ENCODE results near the gene DMPK. TPM values are rescaled to one million over a fixed set of nuclear protein-coding genes. Genes with fewer than 3 reads are reported as not detected.

DMPK gene
- total and polyA plus RNA-seq, 2 of the 4 experiments (the other 2 are of a cell fraction) = 7.9 to 50.7 TPM

DNA sequence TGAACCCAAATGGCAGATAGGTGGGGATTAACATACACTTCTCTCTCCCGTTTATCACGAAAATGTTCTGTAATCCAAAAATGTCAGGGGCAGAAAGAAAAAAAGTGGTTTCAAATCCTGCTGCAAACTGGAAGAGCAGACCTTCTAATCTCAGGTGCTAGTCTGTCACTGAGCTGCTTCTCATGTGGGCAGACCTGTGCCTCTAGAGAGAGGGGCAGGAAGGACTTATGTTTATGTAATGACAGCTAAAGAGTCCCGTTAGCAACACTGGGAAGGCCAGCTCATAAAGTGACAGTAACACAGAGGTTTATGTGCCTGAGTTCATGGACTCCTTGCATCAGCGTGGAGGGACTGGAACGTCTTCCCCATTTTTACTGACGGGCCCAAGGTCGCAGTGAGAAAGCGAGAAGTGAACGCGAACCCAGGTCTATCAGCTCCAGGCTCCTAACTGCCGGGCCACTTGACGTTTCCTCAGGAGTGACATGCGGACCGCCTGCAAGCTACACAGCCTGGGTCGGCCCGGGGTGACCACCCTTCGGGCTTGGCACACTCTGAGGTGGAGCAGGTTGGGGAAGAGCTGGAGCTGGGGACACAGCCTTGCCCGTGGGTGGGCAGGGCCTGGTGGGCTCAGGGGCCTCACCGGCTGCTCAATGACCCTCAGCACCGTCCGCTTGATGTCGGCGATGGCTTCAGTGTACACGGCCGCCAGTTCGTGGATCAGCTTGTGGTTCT is 42.4 kb upstream of the DMPK start:
- H2BK120ac ChIP-seq (ENCODE audit: low read depth, low read length) = no peak overlapping the region

More for the DNA sequence above, 42.4 kb upstream of the DMPK start:
- Histone ChIP-seq H4K5ac (ENCODE audit: low read depth, low read length) (no peak overlapping the region), H3K9ac (ENCODE audit: low read depth, low read length) (no peak overlapping the region), H2AFZ (replicated peaks; ENCODE audit: low read length, poor library complexity) (no peak overlapping the region), H4K8ac (ENCODE audit: low read depth in 2 of 2, low read length in 2 of 2) (no peak overlapping the region), H3K4me3 (ENCODE audit: insufficient read depth, low read depth, low read length) (no peak overlapping the region), H3K36me3 (ENCODE audit: control insufficient read depth, insufficient read depth, low read length) (peaks cover 88% of the 10 kb centered on the region), H3K9me1 (ENCODE audit: insufficient read depth, low read length) (no peaks in the 10 kb centered on the region), H3K14ac (replicated peaks; ENCODE audit: low read depth, low read length) (no peak overlapping the region), H3K79me1 (ENCODE audit: low read depth in 1 of 2, low read length in 2 of 2) (no peaks in the 10 kb centered on the region; a peak in 1 of 4 replicates), H2BK5ac (ENCODE audit: low read depth, low read length, poor library complexity, severe bottlenecking) (no peak overlapping the region), H3K27me3 (ENCODE audit: control insufficient read depth, insufficient read depth, low read length) (no peaks in the 10 kb centered on the region), H3K4me2 (ENCODE audit: low read depth, low read length) (no peak overlapping the region), H2BK15ac (ENCODE audit: low read depth, low read length) (no peak overlapping the region), H3K4ac (ENCODE audit: low read depth, low read length) (no peak overlapping the region), H3K18ac (ENCODE audit: low read depth, low read length) (no peak overlapping the region), H3K4me1 (ENCODE audit: control insufficient read depth, insufficient read depth, low read length) (no peaks in the 10 kb centered on the region), H4K20me1 (ENCODE audit: insufficient read depth, low read length) (peaks cover 7% of the 10 kb centered on the region; the same call in 1 of the 2 replicates), H2AK9ac (replicated peaks; ENCODE audit: low read depth, low read length, poor library complexity) (no peak overlapping the region), H2BK20ac (ENCODE audit: low read depth, low read length) (no peak overlapping the region), H3K9me3 (ENCODE audit: control insufficient read depth, insufficient read depth, low read length) (no peaks in the 10 kb centered on the region), H4K91ac (ENCODE audit: insufficient read depth, low read depth, low read length) (no peak overlapping the region), H2AK5ac (ENCODE audit: low read depth, low read length) (no peak overlapping the region), H3K56ac (ENCODE audit: extremely low read depth, insufficient read depth, low read length) (no peak overlapping the region), H3K27ac (ENCODE audit: insufficient read depth, low read length) (no peak overlapping the region), H3K23ac (ENCODE audit: low read depth, low read length) (no peak overlapping the region)
- 92% methylated on average over 17 of the region's 26 CpGs; no CpG with 5 or more reads in 1 of the 2 experiments for WGBS, 2 experiments (ENCODE audit: extremely low coverage in 2 of 2, insufficient read length in 1 of 2)
- DNase-seq (no peak), ATAC-seq (ENCODE audit: low read depth) (no peak)
- CTCF ChIA-PET = no interaction called here
- BruUV-seq (replicated peaks) = no TSS peak
- intact Hi-C loops (cut with micrococcal nuclease) (no loop called here), in situ Hi-C loops (cut with MboI; ENCODE audit: low sequenced_read_pairs) (no loop called here), dilution Hi-C loops (cut with HindIII; ENCODE audit: low sequenced_read_pairs, unreplicated experiment) (no loop called here)
- POLR2A ChIA-PET (ENCODE audit: unreplicated experiment) = no interaction called here
- no peak for TF ChIP-seq POLR2A (IDR thresholded peaks at IDR 0.05; ENCODE audit: low read depth, low read length)
- TF ChIP-seq, protein P1, sequence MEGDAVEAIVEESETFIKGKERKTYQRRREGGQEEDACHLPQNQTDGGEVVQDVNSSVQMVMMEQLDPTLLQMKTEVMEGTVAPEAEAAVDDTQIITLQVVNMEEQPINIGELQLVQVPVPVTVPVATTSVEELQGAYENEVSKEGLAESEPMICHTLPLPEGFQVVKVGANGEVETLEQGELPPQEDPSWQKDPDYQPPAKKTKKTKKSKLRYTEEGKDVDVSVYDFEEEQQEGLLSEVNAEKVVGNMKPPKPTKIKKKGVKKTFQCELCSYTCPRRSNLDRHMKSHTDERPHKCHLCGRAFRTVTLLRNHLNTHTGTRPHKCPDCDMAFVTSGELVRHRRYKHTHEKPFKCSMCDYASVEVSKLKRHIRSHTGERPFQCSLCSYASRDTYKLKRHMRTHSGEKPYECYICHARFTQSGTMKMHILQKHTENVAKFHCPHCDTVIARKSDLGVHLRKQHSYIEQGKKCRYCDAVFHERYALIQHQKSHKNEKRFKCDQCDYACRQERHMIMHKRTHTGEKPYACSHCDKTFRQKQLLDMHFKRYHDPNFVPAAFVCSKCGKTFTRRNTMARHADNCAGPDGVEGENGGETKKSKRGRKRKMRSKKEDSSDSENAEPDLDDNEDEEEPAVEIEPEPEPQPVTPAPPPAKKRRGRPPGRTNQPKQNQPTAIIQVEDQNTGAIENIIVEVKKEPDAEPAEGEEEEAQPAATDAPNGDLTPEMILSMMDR (conservative IDR thresholded peaks at IDR 0.05; ENCODE audit: low read depth, low read length) = no peak
- no peak for TF ChIP-seq FOS (IDR thresholded peaks at IDR 0.05; ENCODE audit: low read depth, low read length)
- no peak for TF ChIP-seq RCOR1 (IDR thresholded peaks at IDR 0.05; ENCODE audit: insufficient replicate concordance, low read length)
- TF ChIP-seq, protein P2, sequence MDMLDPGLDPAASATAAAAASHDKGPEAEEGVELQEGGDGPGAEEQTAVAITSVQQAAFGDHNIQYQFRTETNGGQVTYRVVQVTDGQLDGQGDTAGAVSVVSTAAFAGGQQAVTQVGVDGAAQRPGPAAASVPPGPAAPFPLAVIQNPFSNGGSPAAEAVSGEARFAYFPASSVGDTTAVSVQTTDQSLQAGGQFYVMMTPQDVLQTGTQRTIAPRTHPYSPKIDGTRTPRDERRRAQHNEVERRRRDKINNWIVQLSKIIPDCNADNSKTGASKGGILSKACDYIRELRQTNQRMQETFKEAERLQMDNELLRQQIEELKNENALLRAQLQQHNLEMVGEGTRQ (IDR thresholded peaks at IDR 0.05; ENCODE audit: low read depth, low read length) = no peak
- no peak for TF ChIP-seq BHLHE40 (IDR thresholded peaks at IDR 0.05; ENCODE audit: low read depth, low read length)
- no peak for TF ChIP-seq RAD21 (IDR thresholded peaks at IDR 0.05; ENCODE audit: low read length)
- TF ChIP-seq, protein P3, sequence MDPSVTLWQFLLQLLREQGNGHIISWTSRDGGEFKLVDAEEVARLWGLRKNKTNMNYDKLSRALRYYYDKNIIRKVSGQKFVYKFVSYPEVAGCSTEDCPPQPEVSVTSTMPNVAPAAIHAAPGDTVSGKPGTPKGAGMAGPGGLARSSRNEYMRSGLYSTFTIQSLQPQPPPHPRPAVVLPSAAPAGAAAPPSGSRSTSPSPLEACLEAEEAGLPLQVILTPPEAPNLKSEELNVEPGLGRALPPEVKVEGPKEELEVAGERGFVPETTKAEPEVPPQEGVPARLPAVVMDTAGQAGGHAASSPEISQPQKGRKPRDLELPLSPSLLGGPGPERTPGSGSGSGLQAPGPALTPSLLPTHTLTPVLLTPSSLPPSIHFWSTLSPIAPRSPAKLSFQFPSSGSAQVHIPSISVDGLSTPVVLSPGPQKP (IDR thresholded peaks at IDR 0.05; ENCODE audit: borderline replicate concordance, low read depth, low read length) = no peak
- no peak for TF ChIP-seq SMC3 (IDR thresholded peaks at IDR 0.05; ENCODE audit: low read depth, low read length)
- TF ChIP-seq MAFK (IDR thresholded peaks at IDR 0.05; ENCODE audit: low read depth, low read length) = no peak
- TF ChIP-seq RFX5 (IDR thresholded peaks at IDR 0.05; ENCODE audit: low read depth, low read length) = no peak
- TF ChIP-seq MXI1 (IDR thresholded peaks at IDR 0.05; ENCODE audit: borderline replicate concordance, low read depth, low read length) = no peak
- TF ChIP-seq CEBPB (IDR thresholded peaks at IDR 0.05; ENCODE audit: low read depth, low read length) = no peak
- TF ChIP-seq CHD1 (IDR thresholded peaks at IDR 0.05; ENCODE audit: low read depth, low read length) = no peak
- TF ChIP-seq MAZ (IDR thresholded peaks at IDR 0.05; ENCODE audit: borderline replicate concordance, low read depth, low read length) = no peak
- TF ChIP-seq NFE2L2 (IDR thresholded peaks at IDR 0.05; ENCODE audit: low read depth, low read length) = no peak
